Loucy (cell line): ENCODE measurements around the gene PRR7.

Source experiments
- EZH2phosphoT487 ChIP-seq: fragments of 200-600 bp; IDR thresholded peaks from 2 replicates; pipeline ENCODE4 v1.6.1; 2018; ENCODE audit warnings: antibody characterized with exemption, mild to moderate bottlenecking, moderate library complexity, borderline replicate concordance
- TF ChIP-seq, protein P1 (sequence below): fragments of 200-600 bp; sonication (generic); conservative IDR thresholded peaks from 2 replicates; pipeline ENCODE4 v1.5.1; 2014; ENCODE audit warnings: mild to moderate bottlenecking, antibody characterized with exemption, low read length

GRCh38 chr5:177471610-177472356, 25.2 kb downstream of the PRR7 start:
- TF ChIP-seq, protein P1, sequence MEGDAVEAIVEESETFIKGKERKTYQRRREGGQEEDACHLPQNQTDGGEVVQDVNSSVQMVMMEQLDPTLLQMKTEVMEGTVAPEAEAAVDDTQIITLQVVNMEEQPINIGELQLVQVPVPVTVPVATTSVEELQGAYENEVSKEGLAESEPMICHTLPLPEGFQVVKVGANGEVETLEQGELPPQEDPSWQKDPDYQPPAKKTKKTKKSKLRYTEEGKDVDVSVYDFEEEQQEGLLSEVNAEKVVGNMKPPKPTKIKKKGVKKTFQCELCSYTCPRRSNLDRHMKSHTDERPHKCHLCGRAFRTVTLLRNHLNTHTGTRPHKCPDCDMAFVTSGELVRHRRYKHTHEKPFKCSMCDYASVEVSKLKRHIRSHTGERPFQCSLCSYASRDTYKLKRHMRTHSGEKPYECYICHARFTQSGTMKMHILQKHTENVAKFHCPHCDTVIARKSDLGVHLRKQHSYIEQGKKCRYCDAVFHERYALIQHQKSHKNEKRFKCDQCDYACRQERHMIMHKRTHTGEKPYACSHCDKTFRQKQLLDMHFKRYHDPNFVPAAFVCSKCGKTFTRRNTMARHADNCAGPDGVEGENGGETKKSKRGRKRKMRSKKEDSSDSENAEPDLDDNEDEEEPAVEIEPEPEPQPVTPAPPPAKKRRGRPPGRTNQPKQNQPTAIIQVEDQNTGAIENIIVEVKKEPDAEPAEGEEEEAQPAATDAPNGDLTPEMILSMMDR: no peak
- TF ChIP-seq EZH2phosphoT487: no peak
